GM19043 (cell line): ENCODE data around the gene DPP3.
"Not testable (repeated sequence)": the region's sequence is repeated elsewhere in the genome, so short reads cannot be mapped to it uniquely, and the experiment has no call there.

Experiments used
- ATAC-seq: cut with Tn5 transposase; IDR thresholded peaks from one replicate; pipeline ENCODE4 v1.9.1; 2021; ENCODE audit warnings: low read depth; ENCODE audit not compliant: unreplicated experiment

Gene DPP3

DNA sequence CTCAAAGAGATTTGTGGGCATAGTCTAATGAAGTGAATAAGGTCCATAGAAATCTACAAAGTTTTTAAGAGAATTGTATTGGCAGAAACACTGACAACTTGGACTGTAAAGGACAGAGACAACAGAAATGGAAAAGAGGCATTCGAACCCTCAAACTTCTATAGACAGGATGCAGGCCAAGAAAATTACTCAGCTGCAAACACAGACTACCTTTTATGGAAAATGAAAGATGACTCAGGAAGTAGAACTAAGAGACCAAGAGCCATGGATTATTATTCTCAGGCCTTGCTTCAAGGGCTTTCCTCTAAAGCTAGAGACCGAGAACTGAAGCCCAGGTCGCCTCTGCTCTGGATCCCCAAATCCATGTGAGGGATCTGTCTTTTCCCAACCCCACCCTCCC, 17.3 kb upstream of the DPP3 start:
- no peak for ATAC-seq

GRCh38 chr11:66464116-66464515, 16.1 kb upstream of the DPP3 start:
- ATAC-seq = not testable (repeated sequence)

- no peak for ATAC-seq
Observed at GRCh38 chr11:66464916-66465315, 15.3 kb upstream of the DPP3 start.

DNA sequence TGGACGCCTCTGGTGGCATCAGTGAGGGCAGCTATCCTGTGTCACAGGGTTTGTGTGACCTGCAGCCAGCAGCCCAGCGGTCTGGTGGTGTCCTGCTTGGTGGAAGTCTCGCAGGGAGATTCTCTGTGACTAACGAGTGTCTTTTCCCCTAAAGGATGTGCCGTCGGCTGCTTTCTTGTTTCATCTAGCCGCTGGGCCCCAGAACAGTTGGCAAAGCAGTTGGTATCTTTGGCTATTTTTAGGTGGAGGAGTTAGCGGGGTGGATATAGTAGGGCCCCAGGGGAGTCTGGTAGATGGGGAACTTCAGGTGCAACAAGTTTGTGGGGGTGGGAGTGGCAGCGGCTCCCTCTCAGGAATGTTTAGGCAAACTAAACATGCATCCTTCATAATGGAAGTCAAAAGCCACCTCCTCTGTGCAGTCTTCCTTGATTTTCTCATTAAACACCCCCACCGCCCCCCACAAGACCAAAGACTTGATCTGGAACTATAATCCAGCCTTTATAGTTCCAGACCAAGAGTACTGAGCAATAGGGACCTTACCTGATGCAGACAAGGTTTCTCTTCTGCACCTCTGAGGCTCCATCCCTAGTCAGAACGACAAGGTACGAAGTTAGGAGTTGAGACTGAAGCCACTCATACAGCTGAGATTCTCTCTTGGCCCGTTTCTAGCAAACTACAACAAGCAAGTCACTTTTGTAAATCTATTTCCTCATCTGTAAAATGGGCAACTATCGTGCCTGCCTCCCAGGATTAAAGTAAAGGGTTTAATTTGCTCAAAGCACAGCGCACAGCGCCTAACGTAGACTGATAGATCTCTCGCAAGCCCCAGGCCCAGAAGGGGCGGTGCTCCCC, 14.6 kb upstream of the DPP3 start:
- no peak for ATAC-seq

DNA sequence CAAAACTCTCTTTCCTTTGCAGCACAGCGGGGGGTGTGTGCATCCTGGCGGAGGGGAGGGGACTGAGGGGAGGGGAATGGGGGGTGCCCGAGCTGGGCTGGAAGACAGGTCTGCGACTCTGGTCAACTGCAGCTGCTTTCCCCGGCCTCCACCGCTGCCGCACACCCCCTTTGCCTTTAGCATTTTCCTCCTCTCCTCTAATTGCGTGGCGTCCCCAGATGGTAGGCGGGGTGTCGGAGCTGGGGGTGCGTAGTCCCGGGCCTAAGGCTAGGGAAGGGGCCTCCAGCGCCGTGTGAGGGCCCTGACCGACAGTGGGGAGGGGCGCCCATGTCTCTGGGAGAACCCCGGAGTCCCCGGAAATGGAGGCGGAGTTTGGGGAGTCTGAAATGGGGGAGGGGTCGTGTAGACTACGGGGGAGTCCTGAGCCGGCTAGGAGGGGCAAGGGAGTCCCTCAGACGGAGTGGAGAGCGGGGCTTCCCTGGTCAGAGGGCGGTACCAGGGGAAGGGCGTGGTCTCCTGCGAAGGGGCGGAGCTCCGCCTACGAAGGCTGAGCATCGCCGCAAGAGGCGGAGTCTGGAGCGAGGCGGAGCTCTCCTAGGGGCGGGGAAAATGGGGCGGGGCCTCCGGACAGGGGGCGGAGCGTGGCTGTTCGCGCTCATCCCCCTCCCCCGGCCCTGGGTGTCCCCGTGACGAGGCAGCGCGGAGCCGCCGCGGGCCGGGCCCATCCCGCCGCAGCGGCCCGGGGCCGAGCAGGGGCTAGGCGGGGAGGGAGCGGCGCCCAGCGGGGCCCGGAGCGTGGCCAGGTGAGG, 13.8 kb upstream of the DPP3 start, which contains the start of gene PELI3:
Gene PELI3 (plus strand): TSS at position 681 of the 809 bp plus-strand sequence. CDS start 1,224 bp downstream, outside the sequence.
- peak; percentile 77 for ATAC-seq

- ATAC-seq = peak; percentile 16
Observed at GRCh38 chr11:66467034-66467659, 13.1 kb upstream of the DPP3 start.

GRCh38 chr11:66467756-66468155, 12.5 kb upstream of the DPP3 start:
- ATAC-seq = no peak

DNA sequence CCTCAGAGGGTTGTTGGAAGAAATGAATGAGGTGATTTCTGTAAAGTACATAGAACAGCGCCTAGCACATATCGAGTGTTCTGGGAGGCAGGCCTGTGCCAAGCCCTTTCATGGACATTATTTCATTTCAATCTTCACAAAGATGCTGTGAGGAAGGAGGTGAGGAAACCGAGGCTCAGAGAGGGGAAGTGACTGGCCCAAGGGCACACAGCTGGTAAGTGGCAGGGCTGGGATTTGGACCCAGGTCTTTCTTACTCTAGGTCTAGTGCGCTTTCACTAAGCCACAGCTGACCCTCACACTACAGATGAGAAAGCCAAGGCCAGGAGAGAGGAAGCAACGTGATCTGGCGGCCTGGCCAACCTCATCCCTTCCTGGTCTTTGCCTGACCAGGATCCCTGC, 11.5 kb upstream of the DPP3 start:
- ATAC-seq = no peak

DNA sequence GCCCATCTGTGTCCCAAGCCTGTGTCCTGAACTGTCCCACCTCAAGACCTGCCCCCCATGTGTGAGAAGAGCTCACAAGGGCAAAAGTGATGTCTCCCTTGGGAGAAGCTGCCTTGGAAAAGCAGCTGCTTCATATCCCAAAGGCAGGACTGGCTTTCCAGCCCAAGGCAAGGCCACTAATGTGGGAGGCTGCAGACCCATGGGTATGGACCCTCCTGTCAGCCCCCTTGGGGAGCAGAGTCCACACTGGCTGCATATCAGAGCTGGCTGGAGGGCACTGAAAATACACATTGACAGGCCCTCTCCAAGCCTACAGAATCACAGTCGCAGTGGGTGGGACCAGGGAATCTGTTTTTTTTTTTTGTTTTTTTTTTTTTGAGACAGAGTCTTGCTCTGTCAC, 10.8 kb upstream of the DPP3 start:
- ATAC-seq = no peak

DNA sequence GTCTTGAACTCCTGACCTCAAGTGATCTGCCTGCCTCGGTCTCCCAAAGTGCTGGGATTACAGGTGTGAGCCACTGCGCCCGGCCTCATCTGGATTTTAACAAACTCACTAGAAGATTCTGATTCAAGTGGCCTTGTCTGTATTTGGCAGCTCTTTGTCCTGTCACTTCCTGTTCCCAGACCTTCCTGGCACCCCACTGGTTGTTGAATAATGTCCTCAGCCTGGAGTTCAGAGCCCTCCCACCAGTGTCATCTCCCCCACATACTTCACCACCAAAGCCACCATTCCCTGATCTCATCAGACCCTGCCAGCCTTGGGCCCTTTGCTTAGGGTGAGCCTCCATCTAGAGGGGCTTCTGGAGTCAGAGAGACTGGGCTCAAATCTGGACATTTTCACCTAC, 10.2 kb upstream of the DPP3 start:
- no peak for ATAC-seq

DNA sequence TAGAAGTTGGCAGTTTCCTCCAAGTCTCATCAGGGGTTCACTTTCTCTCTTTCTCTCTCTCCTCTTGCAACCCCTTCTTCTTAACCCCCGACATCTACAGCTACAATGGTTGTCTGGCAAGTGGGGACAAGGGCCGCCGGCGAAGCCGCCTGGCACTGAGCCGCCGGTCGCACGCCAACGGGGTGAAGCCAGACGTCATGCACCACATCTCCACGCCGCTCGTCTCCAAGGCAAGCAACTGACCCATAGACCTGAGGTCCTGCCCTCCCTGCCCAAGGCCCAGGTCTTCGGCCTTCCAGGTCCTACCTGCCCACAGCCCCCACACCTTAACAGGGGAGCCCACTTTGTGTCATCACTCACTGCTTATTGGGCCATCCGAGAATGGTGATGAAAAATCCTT, 9.1 kb upstream of the DPP3 start:
- no peak for ATAC-seq

GRCh38 chr11:66472054-66472453, 8.2 kb upstream of the DPP3 start:
- ATAC-seq = no peak

- ATAC-seq = no peak
Observed at GRCh38 chr11:66473167-66473566, 7.1 kb upstream of the DPP3 start.

- no peak for ATAC-seq
Observed at GRCh38 chr11:66473608-66474515, 6.4 kb upstream of the DPP3 start.

DNA sequence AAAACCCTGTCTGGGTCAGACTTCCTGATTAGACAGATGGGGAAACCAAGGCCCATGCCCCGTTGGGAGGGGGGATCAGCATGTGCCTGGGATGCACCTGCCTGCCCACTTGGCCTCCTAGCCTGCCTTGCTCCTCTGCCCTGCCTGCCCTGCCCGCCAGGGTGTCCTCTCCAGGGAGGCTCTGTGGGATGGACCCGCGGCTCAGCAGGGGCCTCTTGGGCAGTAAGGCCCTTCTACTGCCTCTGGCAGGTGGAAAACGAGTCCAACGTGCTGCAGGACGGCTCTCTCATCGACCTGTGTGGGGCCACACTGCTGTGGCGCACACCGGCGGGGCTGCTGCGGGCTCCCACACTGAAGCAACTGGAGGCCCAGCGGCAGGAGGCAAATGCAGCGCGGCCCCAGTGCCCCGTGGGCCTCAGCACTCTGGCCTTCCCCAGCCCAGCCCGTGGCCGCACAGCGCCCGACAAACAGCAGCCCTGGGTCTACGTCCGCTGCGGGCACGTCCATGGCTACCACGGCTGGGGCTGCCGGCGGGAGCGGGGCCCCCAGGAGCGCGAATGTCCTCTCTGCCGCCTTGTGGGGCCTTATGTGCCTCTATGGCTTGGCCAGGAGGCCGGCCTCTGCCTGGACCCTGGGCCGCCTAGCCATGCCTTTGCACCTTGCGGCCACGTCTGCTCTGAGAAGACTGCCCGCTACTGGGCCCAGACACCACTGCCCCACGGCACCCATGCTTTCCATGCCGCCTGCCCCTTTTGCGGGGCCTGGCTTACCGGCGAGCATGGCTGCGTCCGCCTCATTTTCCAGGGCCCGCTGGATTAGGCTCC, 4.7 kb upstream of the DPP3 start:
- ATAC-seq = no peak

DNA sequence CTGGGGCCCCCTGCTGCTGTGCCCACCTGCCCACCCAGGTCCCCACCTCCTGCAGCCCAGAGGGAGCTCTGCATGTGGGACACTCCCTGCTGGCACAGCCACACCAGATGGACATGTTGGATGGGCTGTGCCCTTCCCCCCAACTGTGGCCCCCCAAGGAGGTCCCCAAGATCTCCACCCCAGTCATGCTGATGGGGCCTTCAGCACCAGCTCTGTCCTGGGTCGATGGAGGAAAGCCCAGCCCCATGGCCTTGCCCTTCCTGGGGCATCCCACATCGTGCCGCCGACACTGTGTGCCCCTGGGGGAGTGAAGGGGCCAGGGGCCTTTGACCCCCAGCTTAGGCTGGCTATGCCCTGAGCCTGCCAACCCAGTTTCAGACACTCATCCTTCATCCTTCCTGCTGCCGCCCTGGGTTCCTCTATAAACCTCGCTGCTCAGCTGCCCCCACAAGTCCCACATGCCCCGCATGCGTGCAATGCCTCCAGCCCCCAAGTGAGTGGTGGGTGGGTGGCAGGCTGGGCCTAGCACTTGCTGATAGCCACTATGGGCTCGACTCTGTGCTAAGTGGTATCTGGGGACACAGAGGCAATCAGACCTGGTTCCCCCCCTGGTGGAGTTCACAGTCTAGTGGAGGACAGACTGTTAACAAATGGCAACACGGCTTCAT, 3.9 kb upstream of the DPP3 start:
- no peak for ATAC-seq

GRCh38 chr11:66476841-66477251, 3.4 kb upstream of the DPP3 start:
- no peak for ATAC-seq

- no peak for ATAC-seq
Observed at GRCh38 chr11:66477263-66478201, 2.7 kb upstream of the DPP3 start.
